ENCODE measurements around the gene PSD. TPM values are rescaled to one million over a fixed set of nuclear protein-coding genes. Genes with fewer than 3 reads are reported as not detected.
A peak's percentile ranks its signal among the peaks of the same experiment; 100 is the strongest.

PSD gene
- total and polyA plus RNA-seq, 4 donors = 32.7 to 151 (median 85.7) TPM

- Histone ChIP-seq H3K4me1 (ENCODE audit: control insufficient read depth, insufficient read depth, low read length) (peaks cover 35% of the 10 kb centered on the region), H3K9me3 (ENCODE audit: control insufficient read depth, insufficient read depth, low read length) (no peaks in the 10 kb centered on the region), H3K27ac (ENCODE audit: low read depth, low read length) (peak within 1 kb of the TSS; percentile 90), H3K4me3 (ENCODE audit: low read depth, low read length) (peak within 1 kb of the TSS; percentile 97), H3K36me3 (ENCODE audit: control insufficient read depth, insufficient read depth, low read length) (peaks cover 3% of the 10 kb centered on the region), H3K27me3 (ENCODE audit: control insufficient read depth, insufficient read depth, low read length) (peaks cover 24% of the 10 kb centered on the region)
- peak; percentile 96 to 99 (median 98) for DNase-seq (ENCODE audit: low read depth in 4 of 6, low spot score in 6 of 6)
- 0% methylated on average over 43 of the region's 52 CpGs for WGBS (ENCODE audit: insufficient coverage)
Observed at GRCh38 chr10:102432162-102432950, 13.8 kb upstream of the PSD start, which contains the start of gene CUEDC2. Gene CUEDC2 (minus strand): TSS chr10:102432574. CDS start chr10:102425188, 7,386 bp downstream.

- WGBS (ENCODE audit: insufficient coverage) = 22% methylated on average over 4 of the region's 4 CpGs
- H3K4me1 ChIP-seq (ENCODE audit: control insufficient read depth, insufficient read depth, low read length) = peaks cover 37% of the 10 kb centered on the region
- H3K36me3 ChIP-seq (ENCODE audit: control insufficient read depth, insufficient read depth, low read length) = peaks cover 3% of the 10 kb centered on the region
- H3K9me3 ChIP-seq (ENCODE audit: control insufficient read depth, insufficient read depth, low read length) = no peaks in the 10 kb centered on the region
- H3K4me3 ChIP-seq (ENCODE audit: low read depth, low read length) = peak overlapping the region; percentile 97
- peaks cover 24% of the 10 kb centered on the region for H3K27me3 ChIP-seq (ENCODE audit: control insufficient read depth, insufficient read depth, low read length)
- no peak for DNase-seq (ENCODE audit: low read depth in 4 of 6, low spot score in 6 of 6)
- H3K27ac ChIP-seq (ENCODE audit: low read depth, low read length) = peak overlapping the region; percentile 90
Observed at GRCh38 chr10:102431452-102432124, 13.0 kb upstream of the PSD start.

DNA sequence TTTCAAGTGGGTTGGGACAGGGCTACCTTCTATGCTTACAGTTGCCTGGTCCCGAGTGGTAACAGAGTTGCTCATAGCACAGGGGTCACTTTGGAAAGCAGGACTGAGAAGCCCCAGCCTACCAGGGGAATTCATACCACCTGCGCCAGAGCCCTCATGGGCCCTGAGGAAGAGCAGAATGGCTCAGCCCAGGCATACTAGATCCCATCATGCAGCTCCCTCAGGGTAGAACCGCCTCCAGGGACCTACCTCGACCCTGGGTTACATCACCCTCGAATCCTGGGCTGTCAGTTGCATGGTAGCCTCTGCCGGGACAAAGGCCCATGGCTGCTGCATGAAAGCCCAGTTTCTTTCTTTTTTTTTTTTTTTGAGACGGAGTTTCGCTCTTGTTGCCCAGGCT is 10.9 kb upstream of the PSD start:
- no peaks in the 10 kb centered on the region for H3K9me3 ChIP-seq (ENCODE audit: control insufficient read depth, insufficient read depth, low read length)
- H3K27me3 ChIP-seq (ENCODE audit: control insufficient read depth, insufficient read depth, low read length) = peaks cover 10% of the 10 kb centered on the region
- DNase-seq (ENCODE audit: low read depth in 4 of 6, low spot score in 6 of 6) = no peak
- H3K27ac ChIP-seq (ENCODE audit: low read depth, low read length) = no peak overlapping the region
- peaks cover 49% of the 10 kb centered on the region for H3K4me1 ChIP-seq (ENCODE audit: control insufficient read depth, insufficient read depth, low read length)
- 81% methylated on average over 6 of the region's 8 CpGs for WGBS (ENCODE audit: insufficient coverage)
- peaks cover 19% of the 10 kb centered on the region for H3K36me3 ChIP-seq (ENCODE audit: control insufficient read depth, insufficient read depth, low read length)
- H3K4me3 ChIP-seq (ENCODE audit: low read depth, low read length) = no peak overlapping the region

DNA sequence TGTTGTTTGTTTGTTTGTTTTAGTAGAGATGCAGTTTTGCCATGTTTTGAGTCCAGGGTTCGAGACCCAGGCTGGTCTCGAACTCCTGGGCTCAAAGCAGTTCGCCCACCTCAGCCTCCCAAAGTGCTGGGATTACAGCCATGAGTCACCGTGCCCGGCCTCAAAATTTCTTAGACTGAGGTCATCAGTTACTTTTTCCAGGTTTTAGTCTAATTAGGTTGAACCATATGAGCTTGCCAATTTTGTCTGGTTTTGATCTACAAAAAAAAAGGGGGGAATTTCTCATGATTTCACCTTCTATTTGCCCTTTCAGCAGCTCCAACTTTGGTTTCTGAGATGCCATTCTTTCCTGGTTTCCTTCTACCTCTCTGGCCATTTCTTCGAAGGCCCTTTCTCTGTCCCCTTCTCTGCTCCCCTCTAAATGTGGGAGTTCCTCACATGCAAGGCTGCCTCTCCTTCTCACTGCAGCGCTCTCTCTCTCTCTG is 8.3 kb upstream of the PSD start:
- WGBS (ENCODE audit: insufficient coverage) = 94% methylated on average over 5 of the region's 7 CpGs
- peak overlapping the region; percentile 50 for H3K27ac ChIP-seq (ENCODE audit: low read depth, low read length)
- H3K4me3 ChIP-seq (ENCODE audit: low read depth, low read length) = no peak overlapping the region
- H3K36me3 ChIP-seq (ENCODE audit: control insufficient read depth, insufficient read depth, low read length) = peaks cover 40% of the 10 kb centered on the region
- H3K27me3 ChIP-seq (ENCODE audit: control insufficient read depth, insufficient read depth, low read length) = no peaks in the 10 kb centered on the region
- H3K4me1 ChIP-seq (ENCODE audit: control insufficient read depth, insufficient read depth, low read length) = peaks cover 58% of the 10 kb centered on the region
- DNase-seq (ENCODE audit: low read depth in 4 of 6, low spot score in 6 of 6) = no peak
- H3K9me3 ChIP-seq (ENCODE audit: control insufficient read depth, insufficient read depth, low read length) = no peaks in the 10 kb centered on the region

DNA sequence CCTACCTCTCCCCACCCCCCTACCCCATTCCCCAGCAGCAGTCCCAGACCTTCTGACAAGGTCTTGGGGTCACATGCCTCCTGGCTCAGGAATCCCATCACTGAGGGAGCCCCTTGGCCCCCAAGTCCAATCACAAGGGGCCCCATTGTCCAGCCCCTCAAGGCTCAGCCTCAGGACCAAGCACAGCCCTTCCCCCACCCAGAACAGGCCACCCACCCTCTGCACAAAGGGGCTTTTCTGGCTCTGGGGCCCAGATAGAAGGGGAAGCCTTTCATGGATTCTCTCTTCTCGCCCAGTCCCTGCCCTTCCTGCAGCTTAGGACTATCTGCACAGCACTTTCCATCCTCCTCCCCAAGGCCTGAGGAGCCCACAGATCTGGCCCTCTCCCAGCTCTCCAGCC is 6.9 kb upstream of the PSD start:
- Histone ChIP-seq H3K9me3 (ENCODE audit: control insufficient read depth, insufficient read depth, low read length) (no peaks in the 10 kb centered on the region), H3K4me3 (ENCODE audit: low read depth, low read length) (no peak overlapping the region), H3K36me3 (ENCODE audit: control insufficient read depth, insufficient read depth, low read length) (peaks cover 38% of the 10 kb centered on the region), H3K27ac (ENCODE audit: low read depth, low read length) (peak overlapping the region; percentile 50), H3K27me3 (ENCODE audit: control insufficient read depth, insufficient read depth, low read length) (no peaks in the 10 kb centered on the region), H3K4me1 (ENCODE audit: control insufficient read depth, insufficient read depth, low read length) (peaks cover 57% of the 10 kb centered on the region)
- 27% methylated on average over 1 of the region's 1 CpG for WGBS (ENCODE audit: insufficient coverage)
- DNase-seq (ENCODE audit: low read depth in 4 of 6, low spot score in 6 of 6) = peak in 2 of 6 donors; percentile 11 to 63

GRCh38 chr10:102424916-102425315 is 6.3 kb upstream of the PSD start:
- no peak for DNase-seq (ENCODE audit: low read depth in 4 of 6, low spot score in 6 of 6)
- peaks cover 62% of the 10 kb centered on the region for H3K4me1 ChIP-seq (ENCODE audit: control insufficient read depth, insufficient read depth, low read length)
- no peaks in the 10 kb centered on the region for H3K27me3 ChIP-seq (ENCODE audit: control insufficient read depth, insufficient read depth, low read length)
- peaks cover 37% of the 10 kb centered on the region for H3K36me3 ChIP-seq (ENCODE audit: control insufficient read depth, insufficient read depth, low read length)
- peak overlapping the region; percentile 37 for H3K4me3 ChIP-seq (ENCODE audit: low read depth, low read length)
- H3K9me3 ChIP-seq (ENCODE audit: control insufficient read depth, insufficient read depth, low read length) = no peaks in the 10 kb centered on the region
- 86% methylated on average over 6 of the region's 6 CpGs for WGBS (ENCODE audit: insufficient coverage)
- H3K27ac ChIP-seq (ENCODE audit: low read depth, low read length) = peak overlapping the region; percentile 73

GRCh38 chr10:102424145-102424544 is 5.6 kb upstream of the PSD start:
- no peak for DNase-seq (ENCODE audit: low read depth in 4 of 6, low spot score in 6 of 6)
- whole genome bisulfite sequencing (ENCODE audit: insufficient coverage) = 96% methylated on average over 8 of the region's 9 CpGs
- peaks cover 37% of the 10 kb centered on the region for H3K36me3 ChIP-seq (ENCODE audit: control insufficient read depth, insufficient read depth, low read length)
- no peaks in the 10 kb centered on the region for H3K9me3 ChIP-seq (ENCODE audit: control insufficient read depth, insufficient read depth, low read length)
- no peaks in the 10 kb centered on the region for H3K27me3 ChIP-seq (ENCODE audit: control insufficient read depth, insufficient read depth, low read length)
- H3K27ac ChIP-seq (ENCODE audit: low read depth, low read length) = peak overlapping the region; percentile 73
- peaks cover 70% of the 10 kb centered on the region for H3K4me1 ChIP-seq (ENCODE audit: control insufficient read depth, insufficient read depth, low read length)
- peak overlapping the region; percentile 37 for H3K4me3 ChIP-seq (ENCODE audit: low read depth, low read length)

DNA sequence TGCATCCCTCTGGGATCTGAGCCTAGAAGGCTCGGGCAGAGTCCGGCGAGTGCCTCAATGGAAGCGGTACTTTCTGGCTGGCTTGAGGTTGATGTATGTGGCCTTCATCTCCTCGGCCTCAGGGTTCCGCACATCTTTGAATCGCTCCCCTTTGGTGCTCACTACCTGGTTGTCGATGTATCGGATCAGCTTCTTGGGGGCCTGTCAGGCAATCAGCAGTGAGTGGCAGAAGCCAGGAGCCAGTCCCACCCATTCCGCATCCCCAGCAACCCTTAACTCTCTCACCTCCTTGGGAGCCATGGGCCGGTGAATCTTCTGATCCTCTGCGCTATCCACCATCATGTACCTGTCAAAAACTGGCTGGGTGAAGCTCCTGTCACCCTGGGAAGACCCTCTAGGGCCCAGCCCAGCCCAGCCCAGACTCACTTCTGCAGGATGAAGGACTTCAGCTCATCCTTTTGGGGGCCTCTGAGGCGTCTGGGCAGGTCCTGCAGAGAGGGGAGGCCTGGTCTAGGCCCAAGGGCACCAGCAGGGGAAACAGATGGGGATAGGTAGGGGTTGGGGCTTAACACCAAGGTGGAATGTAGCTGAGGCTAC is 4.9 kb upstream of the PSD start:
- no peak for DNase-seq (ENCODE audit: low read depth in 4 of 6, low spot score in 6 of 6)
- WGBS (ENCODE audit: insufficient coverage) = 92% methylated on average over 9 of the region's 13 CpGs

GRCh38 chr10:102422545-102423129 is 4.1 kb upstream of the PSD start:
- Histone ChIP-seq H3K4me3 (ENCODE audit: low read depth, low read length) (peak overlapping the region; percentile 95), H3K27me3 (ENCODE audit: control insufficient read depth, insufficient read depth, low read length) (peaks cover 3% of the 10 kb centered on the region), H3K36me3 (ENCODE audit: control insufficient read depth, insufficient read depth, low read length) (peaks cover 37% of the 10 kb centered on the region), H3K27ac (ENCODE audit: low read depth, low read length) (peak overlapping the region; percentile 16), H3K9me3 (ENCODE audit: control insufficient read depth, insufficient read depth, low read length) (no peaks in the 10 kb centered on the region), H3K4me1 (ENCODE audit: control insufficient read depth, insufficient read depth, low read length) (peaks cover 81% of the 10 kb centered on the region)
- peak in 2 of 6 donors; percentile 73 to 74 for DNase-seq (ENCODE audit: low read depth in 4 of 6, low spot score in 6 of 6)
- WGBS (ENCODE audit: insufficient coverage) = 11% methylated on average over 27 of the region's 28 CpGs

More for the DNA sequence above, 4.9 kb upstream of the PSD start:
- Histone ChIP-seq H3K4me1 (ENCODE audit: control insufficient read depth, insufficient read depth, low read length) (peaks cover 77% of the 10 kb centered on the region), H3K9me3 (ENCODE audit: control insufficient read depth, insufficient read depth, low read length) (no peaks in the 10 kb centered on the region), H3K36me3 (ENCODE audit: control insufficient read depth, insufficient read depth, low read length) (peaks cover 37% of the 10 kb centered on the region), H3K27me3 (ENCODE audit: control insufficient read depth, insufficient read depth, low read length) (peaks cover 3% of the 10 kb centered on the region), H3K27ac (ENCODE audit: low read depth, low read length) (no peak overlapping the region), H3K4me3 (ENCODE audit: low read depth, low read length) (peak overlapping the region; percentile 37)
